ENCODE results near the gene PCCA.

- TF ChIP-seq ZNF274 (IDR thresholded peaks at IDR 0.05; ENCODE audit: low read depth, low read length) (no peak), YY1 (IDR thresholded peaks at IDR 0.05; ENCODE audit: insufficient read depth, insufficient read length) (no peak)
Observed at GRCh38 chr13:100432611-100433010, 343.7 kb downstream of the PCCA start.
